Mononuclear cell (primary cell): ENCODE results near the gene RPS6KB1. TPM values are rescaled to one million over a fixed set of nuclear protein-coding genes. Genes with fewer than 3 reads are reported as not detected.
"Not testable (repeated sequence)": the region's sequence is repeated elsewhere in the genome, so short reads cannot be mapped to it uniquely, and the experiment has no call there.

Source experiments
- H3K27me3 ChIP-seq: 2 replicates; pipeline ENCODE4 v1.6.0; 2011; ENCODE audit warnings: low read length, control low read depth; ENCODE audit not compliant: insufficient read depth
- H3K4me1 ChIP-seq: 2 replicates; pipeline ENCODE4 v1.5.1; 2011; ENCODE audit warnings: mild to moderate bottlenecking, low read length, control low read depth; ENCODE audit not compliant: insufficient read depth
- H3K4me3 ChIP-seq: 2 replicates; pipeline ENCODE4 v1.5.1; 2011; ENCODE audit warnings: mild to moderate bottlenecking, low read length, moderate library complexity
- H3K9me3 ChIP-seq: 2 replicates; pipeline ENCODE4 v1.5.1; 2011; ENCODE audit warnings: low read depth, mild to moderate bottlenecking, control low read depth, low read length
- total RNA-seq: library from RNA; depleted of rRNA; stranded (reverse); fragments of >200 nt; gene quantifications from one replicate; pipeline ENCODE4 v1.2.3, GENCODE V29; 2012

The RPS6KB1 gene
- total RNA-seq, result 86.8 TPM

DNA sequence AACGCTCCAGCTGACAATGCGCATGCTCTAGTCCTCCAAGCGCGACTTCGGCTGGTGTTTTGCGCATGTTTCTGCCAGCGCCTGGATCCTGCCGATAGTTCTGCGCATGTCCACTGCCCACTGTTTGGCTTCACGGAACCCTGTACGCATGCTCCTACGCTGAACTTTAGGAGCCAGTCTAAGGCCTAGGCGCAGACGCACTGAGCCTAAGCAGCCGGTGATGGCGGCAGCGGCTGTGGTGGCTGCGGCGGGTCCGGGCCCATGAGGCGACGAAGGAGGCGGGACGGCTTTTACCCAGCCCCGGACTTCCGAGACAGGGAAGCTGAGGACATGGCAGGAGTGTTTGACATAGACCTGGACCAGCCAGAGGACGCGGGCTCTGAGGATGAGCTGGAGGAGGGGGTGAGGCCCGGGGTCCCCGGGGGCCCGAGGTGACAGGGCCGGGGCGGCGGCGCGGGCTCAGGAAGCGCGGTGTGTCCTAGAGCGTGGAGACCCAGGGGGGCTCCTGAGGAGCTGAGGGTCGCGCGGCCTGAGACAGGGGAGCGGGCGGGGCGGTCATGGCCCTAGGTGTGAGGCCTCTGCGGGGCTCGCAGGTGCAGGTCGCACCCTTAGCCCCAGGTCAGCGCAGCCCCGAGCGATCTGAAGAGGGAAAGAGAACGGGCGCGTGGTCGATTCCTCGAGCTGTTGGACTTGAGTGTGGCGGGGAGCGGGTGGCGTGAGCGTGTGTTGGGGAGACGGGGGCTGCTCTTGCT, at the start of gene RPS6KB1, which contains the start of gene TUBD1:
Gene RPS6KB1, plus strand, starts transcription at position 198 of the 752 bp plus-strand sequence. Its CDS starts 64 bp downstream, at position 262.
Gene TUBD1, minus strand, starts transcription at position 20 of the 752 bp plus-strand sequence. CDS start 1,941 bp downstream, outside the sequence.
- peaks cover 40% of the 10 kb centered on the region for H3K4me1 ChIP-seq
- H3K27me3 ChIP-seq, result no peaks in the 10 kb centered on the region
- no peaks in the 10 kb centered on the region for H3K9me3 ChIP-seq
- peak within 1 kb of the TSS; percentile 79 for H3K4me3 ChIP-seq

GRCh38 chr17:59844884-59845594, 47.9 kb upstream of the RPS6KB1 start:
- H3K9me3 ChIP-seq, result no peaks in the 10 kb centered on the region
- no peaks in the 10 kb centered on the region for H3K27me3 ChIP-seq
- peaks cover 65% of the 10 kb centered on the region for H3K4me1 ChIP-seq
- no peak overlapping the region for H3K4me3 ChIP-seq

GRCh38 chr17:59845595-59846393, 47.1 kb upstream of the RPS6KB1 start:
- Histone ChIP-seq H3K27me3 (no peaks in the 10 kb centered on the region), H3K4me3 (no peak overlapping the region), H3K4me1 (peaks cover 69% of the 10 kb centered on the region), H3K9me3 (no peaks in the 10 kb centered on the region)

GRCh38 chr17:59846394-59847165, 46.3 kb upstream of the RPS6KB1 start:
- Histone ChIP-seq H3K27me3 (no peaks in the 10 kb centered on the region), H3K9me3 (no peaks in the 10 kb centered on the region), H3K4me3 (no peak overlapping the region), H3K4me1 (peaks cover 76% of the 10 kb centered on the region)

DNA sequence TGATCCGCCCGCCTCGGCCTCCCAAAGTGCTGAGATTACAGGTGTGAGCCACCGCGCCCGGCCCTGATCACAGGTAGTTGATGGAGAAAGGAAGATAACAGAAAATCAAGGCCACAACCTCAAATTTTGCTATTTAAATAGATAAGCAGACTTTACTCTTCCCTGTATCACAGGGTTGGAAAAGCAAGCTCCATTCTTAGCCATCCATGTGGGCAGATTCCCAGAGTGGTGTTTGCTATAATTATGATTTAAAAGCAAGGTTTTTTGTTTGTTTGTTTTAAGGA, 44.6 kb upstream of the RPS6KB1 start:
- Histone ChIP-seq H3K4me1 (peaks cover 92% of the 10 kb centered on the region), H3K4me3 (no peak overlapping the region), H3K27me3 (no peaks in the 10 kb centered on the region), H3K9me3 (no peaks in the 10 kb centered on the region)

GRCh38 chr17:59848778-59849177, 44.1 kb upstream of the RPS6KB1 start:
- H3K9me3 ChIP-seq, result no peaks in the 10 kb centered on the region
- no peaks in the 10 kb centered on the region for H3K27me3 ChIP-seq
- no peak overlapping the region for H3K4me3 ChIP-seq
- peaks cover 93% of the 10 kb centered on the region for H3K4me1 ChIP-seq

- H3K4me1 ChIP-seq, result peaks cover 83% of the 10 kb centered on the region
- H3K27me3 ChIP-seq, H3K9me3 ChIP-seq, H3K4me3 ChIP-seq: not testable (repeated sequence)
These were observed 42.6 kb upstream of the RPS6KB1 start for GRCh38 chr17:59850311-59850710.

DNA sequence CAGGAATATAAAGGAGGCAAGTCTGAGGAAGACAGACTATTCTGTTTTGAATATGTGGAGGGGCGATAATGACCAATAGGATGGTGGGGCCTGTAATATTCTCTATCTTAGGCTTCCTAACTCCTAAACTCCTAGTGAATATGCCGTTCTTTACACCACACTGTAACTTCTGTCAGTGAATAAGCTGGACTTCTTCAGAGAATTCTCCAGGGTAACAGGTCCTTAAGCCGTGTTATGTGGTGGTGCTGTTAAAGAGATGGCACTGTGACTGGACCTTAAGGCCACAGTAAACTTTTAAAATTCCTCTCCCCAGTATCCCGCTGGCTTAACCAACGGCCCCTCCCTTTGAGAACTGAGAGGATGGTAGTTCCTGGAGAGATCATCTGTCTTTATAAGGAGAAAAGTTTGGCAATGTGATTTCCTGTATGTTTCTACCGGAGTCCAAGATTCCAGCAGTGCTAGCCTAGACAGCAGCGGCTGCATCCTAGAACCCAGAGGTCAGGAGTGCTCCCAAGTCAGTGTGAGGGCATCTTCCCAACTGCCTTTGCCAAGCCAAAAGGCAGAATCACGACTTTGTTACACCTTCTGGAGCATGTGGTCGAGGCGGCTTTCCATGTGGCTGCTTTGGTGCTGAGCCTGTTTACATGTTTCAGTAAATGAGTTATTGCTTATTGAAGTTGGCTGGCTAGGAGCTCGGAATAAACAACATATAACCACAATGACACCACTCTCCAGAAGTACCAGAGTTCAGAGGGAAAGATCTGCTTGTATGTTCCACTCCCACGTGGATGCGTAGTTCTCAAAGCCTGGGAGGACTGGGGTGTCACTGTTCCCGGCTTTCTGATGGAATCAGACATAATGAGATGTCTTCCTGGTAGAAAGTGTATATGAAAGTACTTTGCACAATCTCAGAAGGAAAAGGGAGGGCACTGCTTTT, 41.2 kb upstream of the RPS6KB1 start:
- Histone ChIP-seq H3K9me3 (no peaks in the 10 kb centered on the region), H3K4me1 (peaks cover 82% of the 10 kb centered on the region), H3K4me3 (no peak overlapping the region), H3K27me3 (no peaks in the 10 kb centered on the region)

DNA sequence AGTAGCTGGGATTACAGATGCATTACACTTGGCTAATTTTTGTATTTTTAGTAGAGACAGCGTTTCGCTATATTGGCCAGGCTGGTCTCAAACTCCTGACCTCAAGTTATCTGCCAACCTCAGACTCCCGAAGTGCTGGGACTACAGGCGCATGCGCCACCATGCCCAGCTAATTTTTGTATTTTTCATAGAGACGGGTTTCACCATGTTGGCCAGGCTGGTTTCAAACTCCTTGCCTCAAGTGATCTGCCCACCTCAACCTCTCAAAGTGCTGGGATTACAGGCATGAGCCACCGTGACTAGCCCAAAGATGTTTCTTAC, 40.1 kb upstream of the RPS6KB1 start:
- peaks cover 71% of the 10 kb centered on the region for H3K4me1 ChIP-seq
- not testable (repeated sequence) for H3K27me3 ChIP-seq, H3K9me3 ChIP-seq, H3K4me3 ChIP-seq

- Histone ChIP-seq H3K4me3 (no peak overlapping the region), H3K27me3 (no peaks in the 10 kb centered on the region), H3K4me1 (peaks cover 65% of the 10 kb centered on the region)
These were observed 39.6 kb upstream of the RPS6KB1 start for GRCh38 chr17:59853168-59853918.

DNA sequence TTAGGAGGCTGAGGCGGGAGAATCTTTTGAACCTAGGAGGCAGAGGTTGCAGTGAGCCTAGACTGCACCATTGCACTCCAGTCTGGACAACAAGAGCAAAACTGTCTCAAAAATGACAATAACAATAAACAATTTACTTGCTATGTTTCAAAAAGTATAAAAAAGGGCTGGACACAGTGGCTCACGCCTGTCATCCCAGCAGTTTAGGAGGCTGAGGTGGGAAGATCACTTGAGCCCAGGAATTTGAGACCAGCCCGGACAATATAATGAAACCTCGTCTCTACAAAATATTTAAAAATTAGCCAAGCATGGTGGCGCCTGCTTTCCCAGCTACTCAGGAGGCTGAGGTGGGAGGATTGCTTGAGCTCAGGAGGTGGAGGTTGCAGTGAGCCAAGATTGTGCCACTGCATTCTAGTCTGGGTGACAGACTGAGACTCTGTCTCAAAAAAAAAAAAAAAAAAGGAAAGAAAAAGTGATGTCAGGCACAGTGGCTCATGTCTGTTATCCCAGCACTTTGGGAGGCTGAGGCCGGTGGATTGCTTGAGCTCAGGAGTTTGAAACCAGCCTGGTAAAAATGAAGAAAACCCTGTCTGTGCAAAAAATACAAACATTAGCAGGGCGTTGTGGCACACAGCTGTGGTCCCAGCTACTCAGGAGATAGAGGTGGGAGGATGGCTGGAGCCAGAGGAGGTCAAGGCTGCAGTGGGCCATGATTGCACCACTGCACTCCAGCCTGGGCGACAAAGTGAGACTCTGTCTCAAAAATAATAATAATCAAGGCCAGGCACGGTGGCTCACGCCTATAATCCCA, 38.8 kb upstream of the RPS6KB1 start:
- H3K4me1 ChIP-seq, result peaks cover 61% of the 10 kb centered on the region
- not testable (repeated sequence) for H3K4me3 ChIP-seq, H3K9me3 ChIP-seq, H3K27me3 ChIP-seq

More at GRCh38 chr17:59853168-59853918, 39.6 kb upstream of the RPS6KB1 start:
- H3K9me3 ChIP-seq, result no peaks in the 10 kb centered on the region

DNA sequence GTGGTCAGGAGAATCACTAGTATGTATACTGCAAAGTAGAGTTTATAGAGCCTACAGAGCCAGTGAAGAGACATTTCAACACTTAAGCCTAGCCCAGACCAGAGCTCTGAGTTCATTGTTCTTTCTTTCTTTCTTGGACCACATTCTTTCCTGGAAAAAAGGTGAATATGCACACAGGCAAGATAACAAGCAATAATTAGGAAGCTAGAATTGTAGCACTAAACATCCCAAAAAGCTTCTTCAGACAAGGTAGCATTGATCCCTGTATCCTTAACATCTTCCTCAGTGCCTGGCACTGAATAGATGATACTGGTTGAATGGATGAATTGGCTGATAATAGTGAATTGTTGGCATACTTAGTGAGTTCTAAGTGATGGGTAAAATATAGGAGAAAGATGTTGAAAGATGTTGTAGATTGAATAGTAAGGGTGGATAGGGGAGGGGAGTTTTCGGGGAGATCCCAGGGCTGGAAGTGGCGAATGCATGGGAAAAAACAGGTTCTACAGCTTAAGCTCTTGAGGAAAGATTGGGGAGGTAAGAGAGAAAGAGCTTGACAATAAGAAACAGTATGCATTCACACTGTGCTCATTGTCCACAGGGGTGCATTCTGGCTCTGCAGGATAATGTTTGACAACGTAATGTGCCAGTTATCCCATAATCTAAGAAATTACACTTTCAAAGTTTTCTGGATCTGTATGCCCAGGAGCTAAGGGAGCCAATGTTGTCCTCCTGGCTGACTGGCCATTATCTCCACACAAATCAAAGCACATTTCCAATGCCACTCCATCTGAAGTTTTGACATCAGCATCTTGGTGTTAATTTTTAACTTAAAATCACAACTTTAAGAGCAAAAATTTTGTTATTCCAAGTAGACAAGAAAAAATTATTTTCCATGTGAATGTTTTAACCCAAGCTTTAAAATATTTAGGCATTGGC, 35.8 kb upstream of the RPS6KB1 start:
- no peak overlapping the region for H3K4me3 ChIP-seq
- H3K4me1 ChIP-seq, result peaks cover 38% of the 10 kb centered on the region
- no peaks in the 10 kb centered on the region for H3K9me3 ChIP-seq
- H3K27me3 ChIP-seq, result no peaks in the 10 kb centered on the region
